GM18505 (cell line): ENCODE data around the gene GPC6.

Source experiments
- ATAC-seq: cut with Tn5 transposase; IDR thresholded peaks from one replicate; pipeline ENCODE4 v1.9.1; 2021; ENCODE audit not compliant: unreplicated experiment
- POLR2A ChIP-seq: IDR thresholded peaks from 4 replicates; pipeline ENCODE4 v1.6.1; 2011; ENCODE audit warnings: borderline replicate concordance; ENCODE audit not compliant: insufficient read depth, insufficient read length; ENCODE audit errors: extremely low read depth

Gene GPC6

GRCh38 chr13:93539914-93540313, 313.3 kb downstream of the GPC6 start:
- no peak for TF ChIP-seq POLR2A
- ATAC-seq: no peak

- no peak for TF ChIP-seq POLR2A
- no peak for ATAC-seq
These were observed 321.3 kb downstream of the GPC6 start for GRCh38 chr13:93547886-93548285.

- ATAC-seq: no peak
- TF ChIP-seq POLR2A: no peak
These were observed 322.9 kb downstream of the GPC6 start for GRCh38 chr13:93549326-93550005.

GRCh38 chr13:93550236-93550635, 323.6 kb downstream of the GPC6 start:
- no peak for ATAC-seq
- TF ChIP-seq POLR2A: no peak

- no peak for ATAC-seq
- no peak for TF ChIP-seq POLR2A
These were observed 326.0 kb downstream of the GPC6 start for GRCh38 chr13:93552596-93552995.

GRCh38 chr13:93554514-93554913, 327.9 kb downstream of the GPC6 start:
- TF ChIP-seq POLR2A: no peak
- ATAC-seq: no peak

GRCh38 chr13:93558637-93559036, 332.0 kb downstream of the GPC6 start:
- ATAC-seq: no peak
- TF ChIP-seq POLR2A: no peak

GRCh38 chr13:93559718-93560117, 333.1 kb downstream of the GPC6 start:
- ATAC-seq: no peak
- TF ChIP-seq POLR2A: no peak

GRCh38 chr13:93561576-93562225, 335.1 kb downstream of the GPC6 start:
- TF ChIP-seq POLR2A: no peak
- ATAC-seq: no peak

- no peak for ATAC-seq
- no peak for TF ChIP-seq POLR2A
These were observed 336.1 kb downstream of the GPC6 start for GRCh38 chr13:93562676-93563075.

- no peak for ATAC-seq
These were observed 350.5 kb downstream of the GPC6 start for GRCh38 chr13:93577105-93577504.

GRCh38 chr13:93589788-93590187, 363.2 kb downstream of the GPC6 start:
- TF ChIP-seq POLR2A: no peak
- no peak for ATAC-seq

More at GRCh38 chr13:93577105-93577504, 350.5 kb downstream of the GPC6 start:
- TF ChIP-seq POLR2A: no peak

GRCh38 chr13:93603043-93603442, 376.4 kb downstream of the GPC6 start:
- ATAC-seq: no peak
- no peak for TF ChIP-seq POLR2A

- TF ChIP-seq POLR2A: no peak
- no peak for ATAC-seq
These were observed 388.2 kb downstream of the GPC6 start for GRCh38 chr13:93614776-93615175.

GRCh38 chr13:93620181-93620765, 393.7 kb downstream of the GPC6 start:
- TF ChIP-seq POLR2A: no peak
- no peak for ATAC-seq

- no peak for TF ChIP-seq POLR2A
- no peak for ATAC-seq
These were observed 394.4 kb downstream of the GPC6 start for GRCh38 chr13:93621051-93621450.
